GM19467 (cell line): ENCODE results near the gene GTF3C1.
"Not testable (repeated sequence)": the region's sequence is repeated elsewhere in the genome, so short reads cannot be mapped to it uniquely, and the experiment has no call there.

Experiments
- ATAC-seq: cut with Tn5 transposase; IDR thresholded peaks from one replicate; pipeline ENCODE4 v1.9.1; 2021; ENCODE audit warnings: mild to moderate bottlenecking, moderate library complexity; ENCODE audit not compliant: unreplicated experiment

Gene GTF3C1

DNA sequence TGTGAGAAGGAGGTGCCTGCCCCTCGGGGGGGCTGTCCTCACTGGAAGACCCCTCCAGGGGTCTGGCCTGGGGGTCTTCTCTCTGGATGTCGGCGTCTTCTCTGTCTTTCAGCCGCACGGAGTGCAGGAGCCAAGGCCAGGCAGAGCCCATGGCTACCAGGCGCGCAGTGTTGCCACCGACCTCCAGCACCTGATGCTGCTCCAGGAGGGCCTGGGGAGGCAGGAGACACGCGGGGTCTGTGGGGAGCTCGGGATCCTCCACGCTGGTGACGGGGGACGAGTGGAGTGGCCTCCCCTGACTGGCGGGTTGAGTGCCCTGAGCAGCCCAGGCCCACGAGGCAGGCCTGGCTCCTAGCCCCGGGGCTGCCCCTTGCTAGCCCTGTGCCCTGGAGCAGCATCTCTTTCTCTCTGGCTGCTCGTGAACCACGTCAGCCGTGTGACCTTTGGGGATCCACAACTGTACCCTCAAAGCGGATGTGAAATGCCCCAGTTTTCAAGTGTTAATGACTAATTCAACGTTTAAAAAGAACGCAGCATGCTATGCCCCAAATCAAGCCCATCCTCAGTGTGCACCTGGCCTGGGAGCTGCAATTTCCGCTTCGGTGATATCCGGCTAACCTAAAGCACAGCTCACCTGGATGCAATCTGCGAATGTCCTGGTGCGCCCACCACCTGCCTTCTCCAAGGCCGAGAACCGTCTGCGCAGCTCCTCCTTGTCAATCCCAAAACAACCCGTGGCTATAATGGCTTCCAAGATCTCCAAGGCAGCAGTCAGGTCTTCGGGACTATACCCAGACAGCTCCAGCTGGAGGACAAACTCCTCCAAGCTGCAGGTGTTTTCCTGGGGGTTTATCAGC is 84.9 kb downstream of the GTF3C1 start:
- no peak for ATAC-seq

GRCh38 chr16:27463741-27464591 is 85.7 kb downstream of the GTF3C1 start:
- ATAC-seq = no peak

DNA sequence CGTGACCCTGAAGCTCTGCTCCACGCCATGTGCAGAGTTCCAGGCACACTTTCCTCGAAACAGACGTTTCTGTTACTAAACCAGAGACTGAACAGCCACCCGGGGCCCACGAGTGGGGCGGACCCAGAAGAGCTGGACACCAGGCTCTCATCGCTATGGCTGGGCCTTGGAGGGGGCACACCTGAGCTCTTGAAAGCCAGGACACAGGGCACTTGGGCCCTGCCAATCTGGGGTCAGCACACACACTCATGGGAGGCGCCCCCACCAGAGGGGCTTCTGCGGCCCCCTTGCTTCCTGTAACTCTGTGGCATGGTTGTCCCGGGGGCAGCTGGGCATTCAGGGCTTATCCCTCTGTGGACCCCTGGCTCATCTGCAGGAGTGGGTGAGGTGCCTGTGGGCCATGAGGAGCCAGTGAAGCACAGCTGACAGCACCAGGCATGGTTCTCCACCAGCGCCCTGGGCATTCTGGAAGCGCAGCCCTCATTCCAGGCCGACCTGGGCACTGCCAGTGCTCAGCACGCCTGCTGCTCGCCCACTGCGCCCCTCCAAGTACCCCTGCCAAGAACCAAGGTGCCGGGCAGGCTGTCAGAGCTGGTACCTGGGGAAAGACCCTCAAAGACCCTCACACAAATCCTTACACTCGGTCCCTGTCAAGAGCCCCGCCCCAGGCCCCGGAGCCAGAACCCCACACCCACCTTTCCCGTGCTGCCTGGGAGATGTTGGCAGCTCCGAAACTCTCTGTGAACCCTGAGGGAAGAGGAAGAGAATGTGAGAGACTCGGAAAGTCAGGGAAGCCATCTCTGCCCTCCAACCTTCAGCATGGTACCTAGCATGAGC is 86.6 kb downstream of the GTF3C1 start:
- no peak for ATAC-seq

GRCh38 chr16:27462200-27462845 is 87.4 kb downstream of the GTF3C1 start:
- no peak for ATAC-seq

DNA sequence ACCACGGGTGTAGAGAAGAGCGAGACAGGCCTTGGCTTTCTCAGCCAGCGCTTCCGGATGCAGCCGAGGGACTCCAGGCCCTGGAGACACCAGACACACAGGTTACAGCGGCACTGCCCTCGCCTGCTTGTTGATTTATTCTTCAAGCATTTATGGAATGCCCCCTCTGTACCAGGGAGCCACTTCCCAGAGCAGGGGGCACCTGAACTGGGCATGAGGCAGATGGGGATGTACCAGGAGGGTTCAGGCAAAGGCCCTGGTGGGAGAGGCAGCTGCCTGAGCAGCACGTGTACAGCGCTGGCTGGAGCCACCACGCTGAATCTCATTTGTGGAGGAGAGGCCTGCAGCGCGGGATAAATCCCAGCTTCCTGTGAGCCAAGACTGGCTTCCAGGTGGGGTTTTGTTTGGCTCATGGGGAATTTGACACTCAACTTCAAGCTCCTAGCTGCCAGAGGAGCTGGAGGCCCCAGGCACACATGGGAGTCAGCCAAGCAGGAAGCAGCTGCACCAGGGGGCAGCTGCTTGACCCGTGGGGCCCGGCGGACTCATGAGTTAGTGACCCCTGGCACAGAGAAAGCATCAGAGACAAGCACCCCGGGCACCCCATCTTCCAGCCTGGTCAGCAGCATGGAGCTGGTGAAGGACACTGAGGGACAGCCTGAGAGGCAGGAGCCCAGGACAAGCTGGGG is 88.1 kb downstream of the GTF3C1 start:
- ATAC-seq = no peak

DNA sequence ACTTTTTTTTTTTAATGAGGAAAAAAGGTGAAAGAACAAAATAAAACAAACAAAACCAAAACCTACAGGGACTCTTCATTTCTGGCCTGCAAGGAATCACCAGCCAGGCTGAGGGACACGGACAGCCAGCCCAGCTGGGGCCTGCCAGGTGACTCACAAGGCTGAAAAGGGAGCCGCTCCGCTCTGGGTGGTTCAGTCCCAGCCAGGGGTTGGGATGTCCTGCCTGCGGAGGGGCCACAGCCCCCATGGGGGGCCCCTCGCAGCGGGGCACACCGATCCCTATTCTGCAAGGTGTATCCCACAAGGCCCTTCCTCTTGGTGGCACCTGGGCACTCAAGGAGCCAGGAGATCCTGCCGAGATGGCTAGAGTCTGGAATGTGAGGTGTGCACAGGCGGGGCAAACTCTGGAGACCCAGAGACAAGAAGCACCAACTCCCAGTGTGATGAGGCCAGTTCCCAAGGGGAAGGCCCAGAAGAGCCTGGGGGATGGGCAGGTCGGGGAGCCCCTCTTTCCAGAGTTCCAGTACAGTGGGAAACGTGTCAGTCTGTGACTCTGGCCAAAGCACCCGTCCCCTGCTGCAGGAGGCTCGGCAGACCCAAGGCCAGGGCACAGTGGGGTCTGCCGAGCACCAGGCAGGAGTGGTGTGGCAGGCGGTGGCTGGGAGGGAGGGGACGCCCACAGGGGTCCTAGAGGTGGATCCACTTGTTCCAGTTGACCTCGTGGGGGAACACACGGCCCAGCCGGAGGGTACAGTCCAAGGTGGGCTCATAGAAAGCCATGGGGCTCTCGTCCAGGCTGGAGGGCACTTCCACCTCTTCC is 88.8 kb downstream of the GTF3C1 start:
- no peak for ATAC-seq

DNA sequence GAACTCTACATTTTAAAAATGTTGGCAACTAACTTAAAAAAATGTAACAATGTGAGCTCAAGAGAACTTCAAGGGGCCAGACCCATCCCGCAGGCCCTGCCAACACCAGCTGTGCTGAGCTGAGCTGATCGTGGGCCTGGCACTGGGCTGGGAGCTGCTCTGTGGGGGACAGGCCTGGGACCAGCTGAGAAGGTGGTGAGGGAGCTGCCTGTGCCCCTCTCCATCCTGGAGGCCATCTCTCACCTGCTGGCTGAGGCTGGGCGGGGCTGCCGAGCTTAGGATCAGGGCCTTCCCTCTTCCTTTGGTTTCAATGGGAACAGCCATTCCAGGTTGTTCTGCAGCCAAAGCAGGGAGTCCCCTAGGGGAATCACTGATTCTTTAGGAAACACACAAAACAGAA is 89.5 kb downstream of the GTF3C1 start:
- no peak for ATAC-seq

DNA sequence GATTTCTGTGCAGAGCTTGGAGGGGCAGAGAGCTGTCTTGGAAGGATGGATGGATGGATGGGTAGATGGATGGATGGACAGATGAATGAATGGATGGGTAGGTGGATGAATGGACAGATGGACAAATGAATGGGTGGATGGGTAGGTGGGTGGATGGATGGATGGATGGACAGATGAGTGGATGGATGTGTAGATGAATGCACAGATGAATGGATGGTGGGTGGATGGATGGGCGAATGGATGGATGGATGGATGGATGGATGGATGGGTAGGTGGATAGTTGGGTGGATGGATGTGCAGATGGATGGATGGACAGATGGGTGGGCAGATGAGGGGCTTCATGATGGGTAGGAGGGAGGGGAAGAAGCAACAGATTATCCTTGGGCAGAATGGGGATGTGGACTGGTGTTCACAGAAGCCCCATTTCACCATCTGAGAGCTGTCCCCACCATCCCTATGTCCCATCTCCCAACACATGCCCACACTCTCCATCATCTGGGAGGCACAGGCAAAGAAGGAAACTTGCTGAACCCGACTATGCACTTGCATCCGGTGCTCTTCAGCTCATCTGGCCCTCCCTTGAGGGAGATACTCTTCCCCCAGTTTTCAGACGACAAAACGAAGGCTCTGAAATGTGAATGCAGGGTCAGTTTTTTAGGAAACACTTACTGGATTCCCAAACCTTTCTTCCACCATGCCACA is 90.6 kb downstream of the GTF3C1 start:
- no peak for ATAC-seq

GRCh38 chr16:27458258-27458657 is 91.5 kb downstream of the GTF3C1 start:
- no peak for ATAC-seq

GRCh38 chr16:27457605-27457900 is 92.2 kb downstream of the GTF3C1 start:
- ATAC-seq = not testable (repeated sequence)

DNA sequence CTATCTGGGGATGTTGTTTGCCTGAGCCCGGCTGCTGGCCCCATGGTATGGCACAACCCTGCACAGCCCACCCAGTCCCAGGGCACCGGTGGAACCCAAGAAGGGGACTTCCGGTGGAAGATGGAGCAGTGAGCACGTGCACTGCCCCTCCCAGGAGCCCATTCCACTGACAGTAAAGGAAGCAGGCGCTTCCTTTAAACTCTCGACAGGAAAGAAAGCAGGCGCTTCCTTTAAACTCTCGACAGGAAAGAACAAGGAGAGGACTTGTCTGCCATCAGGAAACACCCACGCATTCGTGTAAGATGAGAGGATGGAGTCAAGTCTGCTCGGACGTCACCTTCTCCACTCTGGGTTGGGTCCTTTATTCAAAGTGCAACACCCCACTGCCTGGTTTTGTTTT is 94.0 kb downstream of the GTF3C1 start:
- ATAC-seq = no peak

GRCh38 chr16:27453494-27453825 is 96.3 kb downstream of the GTF3C1 start:
- no peak for ATAC-seq

- ATAC-seq = no peak
These were observed 96.9 kb downstream of the GTF3C1 start for GRCh38 chr16:27452569-27453493.

DNA sequence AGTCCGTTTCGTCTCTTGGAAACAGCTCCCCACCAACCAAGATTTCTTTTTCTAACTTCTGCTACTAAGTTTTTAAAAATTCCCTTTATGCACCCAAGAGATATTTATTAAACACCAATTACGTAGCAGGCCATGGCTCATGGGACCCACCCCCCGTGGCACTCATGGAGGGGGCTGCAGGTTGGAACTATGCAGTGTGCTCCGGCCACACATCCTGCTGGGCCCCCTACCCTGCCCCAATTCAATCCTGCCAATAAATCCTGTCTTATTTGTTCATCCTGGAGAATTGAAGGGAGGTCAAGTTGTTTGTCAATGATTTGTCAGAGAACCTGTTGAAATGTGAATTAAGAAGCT is 99.5 kb downstream of the GTF3C1 start:
- ATAC-seq = no peak

DNA sequence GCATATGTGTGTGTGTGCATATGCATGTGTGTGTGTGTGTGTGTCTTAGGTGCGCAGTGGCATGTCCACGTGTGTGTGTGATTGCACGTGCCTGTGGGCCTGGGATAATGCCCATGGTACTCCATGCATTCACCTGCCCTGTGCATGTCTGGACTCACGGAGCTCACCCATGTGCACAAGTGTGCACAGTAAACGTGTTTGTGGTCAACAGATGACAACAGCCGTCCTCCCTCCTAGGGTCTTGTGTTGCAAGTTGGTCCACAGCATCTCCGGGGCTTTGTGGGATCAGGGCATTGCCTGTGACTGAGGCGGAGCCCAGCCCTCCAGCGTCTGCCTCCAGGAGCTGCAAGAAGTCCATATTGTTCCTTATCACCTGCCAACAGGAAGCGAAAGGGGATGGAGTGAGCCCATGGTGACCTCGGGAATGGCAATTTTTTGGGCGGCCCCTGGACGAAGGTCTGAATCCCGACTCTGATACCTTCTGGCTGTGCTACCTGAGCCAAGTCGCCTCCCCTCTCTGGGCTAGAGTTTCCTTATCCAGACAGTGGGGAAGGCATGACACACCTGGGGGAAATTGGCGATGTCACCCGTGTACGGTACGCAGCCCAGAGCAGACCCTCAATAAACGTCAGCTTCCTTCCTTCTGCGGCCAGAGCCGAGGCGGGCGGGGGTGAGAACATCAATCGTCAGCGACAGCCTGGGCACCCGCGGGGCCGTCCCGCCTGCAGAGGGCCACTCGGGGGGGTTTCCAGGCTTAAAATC is 100.1 kb downstream of the GTF3C1 start:
- no peak for ATAC-seq

DNA sequence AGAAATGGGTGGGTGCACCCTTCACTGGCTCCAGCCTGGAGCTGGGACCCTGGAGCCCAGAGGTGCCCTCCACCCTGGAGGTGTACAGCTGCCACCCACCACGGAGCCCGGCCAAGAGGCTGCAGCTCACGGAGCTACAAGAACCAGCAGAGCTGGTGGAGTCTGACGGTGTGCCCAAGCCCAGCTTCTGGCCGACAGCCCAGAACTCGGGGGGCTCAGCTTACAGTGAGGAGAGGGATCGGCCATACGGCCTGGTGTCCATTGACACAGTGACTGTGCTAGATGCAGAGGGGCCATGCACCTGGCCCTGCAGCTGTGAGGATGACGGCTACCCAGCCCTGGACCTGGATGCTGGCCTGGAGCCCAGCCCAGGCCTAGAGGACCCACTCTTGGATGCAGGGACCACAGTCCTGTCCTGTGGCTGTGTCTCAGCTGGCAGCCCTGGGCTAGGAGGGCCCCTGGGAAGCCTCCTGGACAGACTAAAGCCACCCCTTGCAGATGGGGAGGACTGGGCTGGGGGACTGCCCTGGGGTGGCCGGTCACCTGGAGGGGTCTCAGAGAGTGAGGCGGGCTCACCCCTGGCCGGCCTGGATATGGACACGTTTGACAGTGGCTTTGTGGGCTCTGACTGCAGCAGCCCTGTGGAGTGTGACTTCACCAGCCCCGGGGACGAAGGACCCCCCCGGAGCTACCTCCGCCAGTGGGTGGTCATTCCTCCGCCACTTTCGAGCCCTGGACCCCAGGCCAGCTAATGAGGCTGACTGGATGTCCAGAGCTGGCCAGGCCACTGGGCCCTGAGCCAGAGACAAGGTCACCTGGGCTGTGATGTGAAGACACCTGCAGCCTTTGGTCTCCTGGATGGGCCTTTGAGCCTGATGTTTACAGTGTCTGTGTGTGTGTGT is 100.9 kb downstream of the GTF3C1 start:
- no peak for ATAC-seq
